NCI-H2196 (cell line): ENCODE data around the gene PLXNB3.

ENCODE experiments used
- DNase-seq: peaks from one replicate; lab custom pipeline; 2025; ENCODE audit not compliant: unreplicated experiment; lab: John Stamatoyannopoulos, UW

Gene PLXNB3

GRCh38 chrX:153784325-153784967 is 20.4 kb downstream of the PLXNB3 start:
- no peak for DNase-seq

GRCh38 chrX:153786669-153787068 is 22.6 kb downstream of the PLXNB3 start:
- no peak for DNase-seq

- no peak for DNase-seq
These were observed 25.6 kb downstream of the PLXNB3 start for GRCh38 chrX:153789654-153790053.

GRCh38 chrX:153791104-153791852 is 27.2 kb downstream of the PLXNB3 start:
- no peak for DNase-seq

GRCh38 chrX:153792368-153792767 is 28.3 kb downstream of the PLXNB3 start:
- no peak for DNase-seq

- no peak for DNase-seq
These were observed 29.2 kb downstream of the PLXNB3 start for GRCh38 chrX:153793291-153793690.

- DNase-seq = peak; percentile 86
These were observed 30.2 kb downstream of the PLXNB3 start, which contains the start of the genes IDH3G and SSR4 for GRCh38 chrX:153794018-153794896. Gene IDH3G (minus strand): TSS chrX:153794375. CDS start chrX:153794326, 49 bp downstream. Gene SSR4 (plus strand): TSS chrX:153794668. CDS start chrX:153794688, 20 bp downstream.

GRCh38 chrX:153794897-153795816 is 31.1 kb downstream of the PLXNB3 start:
- no peak for DNase-seq

- DNase-seq = no peak
These were observed 33.5 kb downstream of the PLXNB3 start for GRCh38 chrX:153797415-153798015.

GRCh38 chrX:153799326-153799725 is 35.3 kb downstream of the PLXNB3 start:
- no peak for DNase-seq

GRCh38 chrX:153800177-153800722 is 36.2 kb downstream of the PLXNB3 start:
- DNase-seq = no peak

- no peak for DNase-seq
These were observed 36.7 kb downstream of the PLXNB3 start for GRCh38 chrX:153800746-153801145.

- DNase-seq = no peak
These were observed 37.6 kb downstream of the PLXNB3 start for GRCh38 chrX:153801669-153802068.

- DNase-seq = no peak
These were observed 38.5 kb downstream of the PLXNB3 start for GRCh38 chrX:153802513-153803045.

- no peak for DNase-seq
These were observed 39.4 kb downstream of the PLXNB3 start for GRCh38 chrX:153803211-153804099.

- DNase-seq = no peak
These were observed 40.1 kb downstream of the PLXNB3 start for GRCh38 chrX:153804100-153804595.

- no peak for DNase-seq
These were observed 40.6 kb downstream of the PLXNB3 start for GRCh38 chrX:153804621-153805020.

- DNase-seq = no peak
These were observed 41.4 kb downstream of the PLXNB3 start for GRCh38 chrX:153805436-153805835.
